ENCODE measurements around the gene PGM1. TPM values are rescaled to one million over a fixed set of nuclear protein-coding genes. Genes with fewer than 3 reads are reported as not detected.

Gene PGM1
- total RNA-seq, 1 experiment from 2014 or later: 111 TPM

GRCh38 chr1:63624911-63625310 lies 31.7 kb downstream of the PGM1 start (continued):
- TF ChIP-seq JUN (CRISPR knock-in tag; IDR thresholded peaks at IDR 0.05) (no peak), MAX (CRISPR knock-in tag; IDR thresholded peaks at IDR 0.05) (no peak), ZNF423 (CRISPR knock-in tag; IDR thresholded peaks at IDR 0.05) (no peak), SOX15 (CRISPR knock-in tag; IDR thresholded peaks at IDR 0.05) (no peak), ZNF396 (CRISPR knock-in tag; IDR thresholded peaks at IDR 0.05; ENCODE audit: borderline replicate concordance) (no peak), GABPB1 (CRISPR knock-in tag; IDR thresholded peaks at IDR 0.05) (no peak), JAZF1 (CRISPR knock-in tag; IDR thresholded peaks at IDR 0.05) (no peak), TEAD4 (CRISPR knock-in tag; IDR thresholded peaks at IDR 0.05) (no peak), FOXP1 (CRISPR knock-in tag; IDR thresholded peaks at IDR 0.05; ENCODE audit: borderline replicate concordance) (no peak)

- TF ChIP-seq ZNF425 (CRISPR knock-in tag; conservative IDR thresholded peaks at IDR 0.05) (no peak), TEAD4 (CRISPR knock-in tag; IDR thresholded peaks at IDR 0.05) (no peak), CTCF (IDR thresholded peaks at IDR 0.05) (no peak), SP1 (CRISPR knock-in tag; conservative IDR thresholded peaks at IDR 0.05) (no peak), ZNF263 (CRISPR knock-in tag; IDR thresholded peaks at IDR 0.05; ENCODE audit: low read depth) (no peak), FOXP1 (CRISPR knock-in tag; IDR thresholded peaks at IDR 0.05; ENCODE audit: borderline replicate concordance) (no peak), ZMAT4 (CRISPR knock-in tag; IDR thresholded peaks at IDR 0.05) (no peak)
- ChIA-PET CTCF (interaction anchor here (1.6 to 1.8 kb wide), 2 partner anchors 48 to 66 kb away, joined by 6 to 10 read pairs; no protein-coding TSS in a partner anchor), POLR2A (interaction anchor here (0.6 kb wide), 1 partner anchor 358 kb away, joined by 3 read pairs; no protein-coding TSS in a partner anchor)
- Mint-ChIP-seq H3K27ac (no peak overlapping the region), H3K4me1 (peaks cover 36% of the 10 kb centered on the region), H3K4me3 (no peak overlapping the region), H3K9me3 (no peaks in the 10 kb centered on the region), H3K36me3 (peaks cover 12% of the 10 kb centered on the region), H3K27me3 (ENCODE audit: low read depth) (no peaks in the 10 kb centered on the region)
- DNase-seq (ENCODE audit: low spot score) (no peak), ATAC-seq (no peak)
These were observed 33.0 kb downstream of the PGM1 start for GRCh38 chr1:63626222-63626621.

GRCh38 chr1:63628607-63629006 lies 35.4 kb downstream of the PGM1 start:
- peaks cover 34% of the 10 kb centered on the region for H3K36me3 Mint-ChIP-seq
- H3K27ac Mint-ChIP-seq: no peak overlapping the region
- H3K27me3 Mint-ChIP-seq (ENCODE audit: low read depth): no peaks in the 10 kb centered on the region
- no peaks in the 10 kb centered on the region for H3K9me3 Mint-ChIP-seq
- ATAC-seq: no peak
- ChIA-PET CTCF (no interaction called here), POLR2A (no interaction called here)
- TF ChIP-seq TEAD4 (CRISPR knock-in tag; IDR thresholded peaks at IDR 0.05) (no peak), FOXP1 (CRISPR knock-in tag; IDR thresholded peaks at IDR 0.05; ENCODE audit: borderline replicate concordance) (no peak), CTCF (IDR thresholded peaks at IDR 0.05) (no peak), CREM (CRISPR knock-in tag; IDR thresholded peaks at IDR 0.05) (no peak), RORB (CRISPR knock-in tag; IDR thresholded peaks at IDR 0.05) (no peak)
- H3K4me1 Mint-ChIP-seq: peaks cover 26% of the 10 kb centered on the region
- DNase-seq (ENCODE audit: low spot score): no peak
- H3K4me3 Mint-ChIP-seq: no peak overlapping the region

All from WTC11 (cell line).